Vagina (tissue), 2 donors: ENCODE results near the gene ABCD4. TPM values are rescaled to one million over a fixed set of nuclear protein-coding genes. Genes with fewer than 3 reads are reported as not detected.
"Not testable (repeated sequence)": the region's sequence is repeated elsewhere in the genome, so short reads cannot be mapped to it uniquely, and the experiment has no call there.

Experiments
- DNase-seq, 2 donors: peaks; one replicate each; pipeline ENCODE4 v3.0.0-alpha.2; 2017; ENCODE audit errors: extremely low spot score in 2 of 2
- H3K27ac ChIP-seq: fragments of 200-600 bp; sonication (generic); one replicate; pipeline ENCODE4 v1.5.1; 2019
- H3K27me3 ChIP-seq: fragments of 200-600 bp; sonication (generic); one replicate; pipeline ENCODE4 v1.5.1; 2019
- H3K36me3 ChIP-seq, 2 donors: fragments of 200-600 bp; sonication (generic); one replicate each; pipeline ENCODE4 v1.5.1; 2017 to 2019
- H3K4me1 ChIP-seq: fragments of 200-600 bp; sonication (generic); one replicate; pipeline ENCODE4 v1.5.1; 2019
- H3K4me3 ChIP-seq, 2 donors: fragments of 200-600 bp; sonication (generic); 1 replicate in 1 of 2; 2 replicates in 1 of 2; pipeline ENCODE4 v1.5.1; 2016 to 2019
- H3K9me3 ChIP-seq: fragments of 200-600 bp; sonication (generic); one replicate; pipeline ENCODE4 v1.5.1; 2019
- CTCF ChIP-seq, 3 experiments: fragments of 450-650 bp in 2 of 3; fragments of 200-600 bp in 1 of 3; sonication (generic) in 1 of 3; IDR thresholded peaks; one replicate each; pipeline ENCODE4 v1.5.1; 2017 to 2019; ENCODE audit warnings: antibody characterized with exemption in 3 of 3, mild to moderate bottlenecking in 2 of 3, moderate library complexity in 2 of 3
- POLR2A ChIP-seq, 2 donors: fragments of 450-650 bp; IDR thresholded peaks; one replicate each; pipeline ENCODE4 v1.6.1; 2017; ENCODE audit warnings: antibody characterized with exemption in 2 of 2, mild to moderate bottlenecking in 2 of 2, moderate library complexity in 2 of 2
- POLR2AphosphoS5 ChIP-seq, 2 donors: sonication (generic); formaldehyde crosslinking; IDR thresholded peaks; one replicate each; pipeline ENCODE4 v1.9.0; 2017; ENCODE audit warnings: antibody characterized with exemption in 2 of 2, mild to moderate bottlenecking in 2 of 2, low read depth in 1 of 2; ENCODE audit not compliant: insufficient read depth in 1 of 2
- intact Hi-C: fragments of 100-400 bp; cut with DNase I; formaldehyde crosslinking; loops from one replicate; pipeline ENCODE4 v1.15.1; 2023
- total RNA-seq: library from RNA; depleted of rRNA; stranded (reverse); fragments of >200 nt; gene quantifications from one replicate; pipeline ENCODE4 v1.2.3, GENCODE V29; 2016

The ABCD4 gene
- total RNA-seq, 1 donor from 2014 or later = 52.3 TPM

GRCh38 chr14:74281069-74281468 lies 21.7 kb downstream of the ABCD4 start:
- peaks cover 0 to 23% of the 10 kb centered on the region in 2 donors for H3K36me3 ChIP-seq
- TF ChIP-seq POLR2AphosphoS5 (IDR thresholded peaks at IDR 0.05; ENCODE audit: insufficient read depth in 1 of 2, low read depth in 1 of 2) = no peak
- no peak for TF ChIP-seq CTCF (IDR thresholded peaks at IDR 0.05)
- TF ChIP-seq POLR2A (IDR thresholded peaks at IDR 0.05) = no peak

DNA sequence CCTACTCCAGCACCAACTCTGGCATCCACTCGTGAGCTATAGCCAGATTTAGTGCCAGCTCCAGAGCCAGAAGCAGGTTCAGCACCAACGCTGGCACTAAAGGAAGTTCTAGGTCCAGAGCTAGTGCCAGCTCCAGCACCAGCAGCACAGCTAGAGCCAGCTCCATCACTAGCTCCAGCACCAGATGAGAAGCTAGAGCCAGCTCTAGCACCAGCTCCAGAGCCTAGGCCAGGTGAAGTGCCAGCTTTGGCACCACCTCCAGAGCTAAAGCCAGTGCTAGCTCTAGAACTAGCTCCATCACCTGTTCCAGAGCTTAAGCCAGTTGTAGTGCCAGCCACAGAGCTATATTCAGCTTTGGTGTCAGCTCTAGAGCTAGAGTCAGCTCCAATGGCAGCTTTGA lies 24.7 kb downstream of the ABCD4 start:
- Histone ChIP-seq H3K9me3 (no peaks in the 10 kb centered on the region), H3K27me3 (no peaks in the 10 kb centered on the region), H3K27ac (no peak overlapping the region), H3K4me3 (no peak overlapping the region), H3K4me1 (no peaks in the 10 kb centered on the region), H3K36me3 (peaks cover 0 to 3% of the 10 kb centered on the region in 2 donors)
- DNase-seq = no peak
- intact Hi-C loops = no loop called here
- TF ChIP-seq POLR2AphosphoS5 (IDR thresholded peaks at IDR 0.05; ENCODE audit: insufficient read depth in 1 of 2, low read depth in 1 of 2) (no peak), POLR2A (IDR thresholded peaks at IDR 0.05) (no peak), CTCF (IDR thresholded peaks at IDR 0.05) (no peak)

More at GRCh38 chr14:74281069-74281468, 21.7 kb downstream of the ABCD4 start:
- Histone ChIP-seq H3K4me3 (no peak overlapping the region), H3K27me3 (no peaks in the 10 kb centered on the region), H3K27ac (no peak overlapping the region), H3K4me1 (no peaks in the 10 kb centered on the region), H3K9me3 (no peaks in the 10 kb centered on the region)
- intact Hi-C loops = no loop called here
- no peak for DNase-seq

DNA sequence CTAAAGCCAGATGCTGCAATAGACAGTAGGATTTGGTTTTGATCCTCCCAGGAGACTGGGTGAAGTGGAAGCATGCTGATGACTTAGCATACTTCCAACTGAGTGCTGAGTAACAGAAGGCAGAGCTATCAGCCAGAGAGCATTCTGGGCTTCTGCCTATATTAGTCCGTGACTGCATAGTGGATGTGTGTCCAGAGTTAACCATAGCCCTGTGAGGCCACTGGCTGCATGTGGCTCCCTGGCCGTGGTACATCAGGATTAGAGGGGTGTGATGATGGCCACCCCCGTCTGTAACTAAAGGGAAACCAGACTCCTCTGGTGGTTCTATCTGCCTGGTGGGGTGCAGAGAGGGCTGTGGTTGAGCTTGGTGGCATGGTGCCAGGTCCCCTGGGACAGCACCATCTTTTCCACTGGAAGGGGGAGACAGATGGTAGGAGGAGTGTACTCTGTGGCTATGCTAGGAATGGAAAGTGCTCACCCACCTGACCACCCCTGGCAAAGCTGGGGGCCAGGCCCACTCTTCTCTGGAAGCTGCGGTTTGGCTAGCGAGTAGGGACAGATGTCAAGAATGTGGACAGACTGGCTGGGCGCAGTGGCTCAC lies 27.4 kb downstream of the ABCD4 start:
- no peaks in the 10 kb centered on the region for H3K4me1 ChIP-seq
- no peaks in the 10 kb centered on the region for H3K9me3 ChIP-seq
- H3K27me3 ChIP-seq = no peaks in the 10 kb centered on the region
- H3K27ac ChIP-seq = no peak overlapping the region
- DNase-seq = no peak
- H3K36me3 ChIP-seq = no peaks in the 10 kb centered on the region
- H3K4me3 ChIP-seq = no peak overlapping the region
- TF ChIP-seq CTCF (IDR thresholded peaks at IDR 0.05) = no peak
- TF ChIP-seq POLR2A (IDR thresholded peaks at IDR 0.05) = no peak
- intact Hi-C loops = no loop called here

GRCh38 chr14:74271365-74271764 lies 31.4 kb downstream of the ABCD4 start:
- Histone ChIP-seq H3K27ac (no peak overlapping the region), H3K27me3 (no peaks in the 10 kb centered on the region), H3K9me3 (no peaks in the 10 kb centered on the region), H3K36me3 (no peaks in the 10 kb centered on the region), H3K4me1 (no peaks in the 10 kb centered on the region), H3K4me3 (no peak overlapping the region)
- DNase-seq = no peak
- intact Hi-C loops = no loop called here
- TF ChIP-seq POLR2A (IDR thresholded peaks at IDR 0.05) (no peak), POLR2AphosphoS5 (IDR thresholded peaks at IDR 0.05; ENCODE audit: insufficient read depth in 1 of 2, low read depth in 1 of 2) (no peak), CTCF (IDR thresholded peaks at IDR 0.05) (no peak)

DNA sequence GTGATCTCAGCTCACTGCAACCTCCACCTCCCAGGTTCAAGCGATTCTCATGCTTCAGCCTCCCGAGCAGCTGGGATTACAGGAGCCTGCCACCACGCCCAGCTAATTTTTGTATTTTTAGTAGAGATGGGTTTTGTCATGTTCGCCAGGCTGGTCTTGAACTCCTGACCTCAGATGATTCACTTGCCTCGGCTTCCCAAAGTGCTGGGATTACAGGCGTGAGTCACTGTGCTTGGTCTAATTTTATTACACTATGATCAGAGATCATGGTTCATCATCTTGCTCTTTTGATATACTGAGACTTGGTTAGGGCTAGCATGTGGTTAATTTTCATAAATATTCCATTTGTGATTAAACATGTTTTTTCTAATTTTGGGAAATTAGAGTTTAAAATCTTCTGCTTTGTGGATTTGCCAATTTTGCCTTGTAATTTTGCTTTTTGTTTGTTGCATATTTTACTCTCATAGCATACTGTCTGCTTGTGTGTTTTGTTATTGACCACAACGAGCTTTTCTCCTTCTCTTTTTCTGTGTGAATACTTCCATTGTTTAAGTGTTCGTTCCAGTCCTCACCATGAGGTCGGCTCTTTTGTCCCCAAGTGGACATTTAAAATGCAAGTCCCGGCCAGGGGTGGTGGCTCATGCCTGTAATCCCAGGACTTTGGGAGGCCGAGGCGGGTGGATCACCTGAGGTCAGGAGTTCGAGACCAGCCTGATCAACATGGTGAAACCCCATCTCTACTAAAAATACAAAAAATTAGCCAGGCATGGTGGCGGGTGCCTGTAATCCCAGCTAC lies 32.2 kb downstream of the ABCD4 start:
- H3K9me3 ChIP-seq, H3K4me3 ChIP-seq, intact Hi-C loops, H3K27ac ChIP-seq, H3K27me3 ChIP-seq, H3K4me1 ChIP-seq, H3K36me3 ChIP-seq, DNase-seq: not testable (repeated sequence)
